ENCODE data around the gene NGFR. TPM values are rescaled to one million over a fixed set of nuclear protein-coding genes. Genes with fewer than 3 reads are reported as not detected.

Gene NGFR
- total RNA-seq, 1 donor = under 0.01 TPM

- no peak overlapping the region for H3K4me3 ChIP-seq (ENCODE audit: low read depth, low read length)
- TF ChIP-seq, protein P1, sequence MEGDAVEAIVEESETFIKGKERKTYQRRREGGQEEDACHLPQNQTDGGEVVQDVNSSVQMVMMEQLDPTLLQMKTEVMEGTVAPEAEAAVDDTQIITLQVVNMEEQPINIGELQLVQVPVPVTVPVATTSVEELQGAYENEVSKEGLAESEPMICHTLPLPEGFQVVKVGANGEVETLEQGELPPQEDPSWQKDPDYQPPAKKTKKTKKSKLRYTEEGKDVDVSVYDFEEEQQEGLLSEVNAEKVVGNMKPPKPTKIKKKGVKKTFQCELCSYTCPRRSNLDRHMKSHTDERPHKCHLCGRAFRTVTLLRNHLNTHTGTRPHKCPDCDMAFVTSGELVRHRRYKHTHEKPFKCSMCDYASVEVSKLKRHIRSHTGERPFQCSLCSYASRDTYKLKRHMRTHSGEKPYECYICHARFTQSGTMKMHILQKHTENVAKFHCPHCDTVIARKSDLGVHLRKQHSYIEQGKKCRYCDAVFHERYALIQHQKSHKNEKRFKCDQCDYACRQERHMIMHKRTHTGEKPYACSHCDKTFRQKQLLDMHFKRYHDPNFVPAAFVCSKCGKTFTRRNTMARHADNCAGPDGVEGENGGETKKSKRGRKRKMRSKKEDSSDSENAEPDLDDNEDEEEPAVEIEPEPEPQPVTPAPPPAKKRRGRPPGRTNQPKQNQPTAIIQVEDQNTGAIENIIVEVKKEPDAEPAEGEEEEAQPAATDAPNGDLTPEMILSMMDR (IDR thresholded peaks at IDR 0.05; ENCODE audit: insufficient read depth, low read depth, low read length) = no peak
- no peak for DNase-seq (ENCODE audit: low read depth)
These were observed 60.6 kb downstream of the NGFR start for GRCh38 chr17:49555495-49556222.

- TF ChIP-seq, protein P1 (IDR thresholded peaks at IDR 0.05; ENCODE audit: insufficient read depth, low read depth, low read length) = peak; percentile 98
- DNase-seq (ENCODE audit: low read depth) = peak; percentile 60
- H3K4me3 ChIP-seq (ENCODE audit: low read depth, low read length) = no peak overlapping the region
These were observed 61.3 kb downstream of the NGFR start for GRCh38 chr17:49556223-49556943.

DNA sequence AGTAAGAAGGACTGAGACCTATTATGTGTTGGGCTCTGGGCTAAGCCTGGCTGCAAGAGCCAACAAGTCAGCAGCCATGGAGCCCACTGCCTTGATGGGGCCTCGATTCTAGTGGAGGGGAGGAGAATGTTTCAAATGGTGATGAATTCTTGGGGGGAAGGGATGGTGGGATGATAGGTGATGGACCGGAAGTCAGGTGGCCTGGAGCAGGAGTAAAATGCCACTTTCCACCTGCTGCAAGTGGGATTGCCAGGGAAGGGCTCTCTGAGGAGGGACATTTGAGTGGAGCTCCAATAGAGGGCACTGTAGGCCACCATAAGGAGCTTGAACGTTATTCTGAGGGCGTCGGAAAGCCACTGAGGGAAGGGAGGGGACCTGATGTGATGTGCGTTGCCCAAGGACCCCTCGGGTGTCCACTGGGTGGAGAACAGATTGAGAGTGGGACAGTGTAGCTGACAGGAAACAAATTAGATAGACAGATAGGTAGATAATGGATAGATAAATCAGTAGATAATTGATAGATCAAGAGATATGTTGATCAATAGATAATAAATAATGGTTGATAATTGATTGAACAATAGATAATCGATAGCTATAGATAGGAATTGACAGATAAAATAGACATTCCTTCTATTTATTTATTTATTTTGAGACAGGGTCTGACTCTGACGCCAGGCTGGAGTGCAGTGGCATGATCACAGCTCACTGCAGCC, 62.4 kb downstream of the NGFR start:
- peak; percentile 52 for DNase-seq (ENCODE audit: low read depth)
- no peak overlapping the region for H3K4me3 ChIP-seq (ENCODE audit: low read depth, low read length)
- TF ChIP-seq, protein P1 (IDR thresholded peaks at IDR 0.05; ENCODE audit: insufficient read depth, low read depth, low read length) = peak; percentile 68

Small RNA genes within 50 kb of the gene (small RNA-seq; reads per million reads assigned to genes)
- gene MIR6165 = not detected

Other genes with a start within 250 kb of the NGFR start
- 20.6 and 24.6 TPM in 2 replicates for gene ZNF652, start 133.0 kb upstream of the NGFR start, total RNA-seq
- 93.4 and 117 TPM in 2 replicates for gene PHB1, start 80.4 kb upstream of the NGFR start, total RNA-seq
- gene NXPH3, start 80.6 kb downstream of the NGFR start, total RNA-seq = 0.43 and 0.97 TPM in 2 replicates
- 43.5 and 59.2 TPM in 2 replicates for gene SPOP, start 182.8 kb downstream of the NGFR start, total RNA-seq
- 56.4 and 61.3 TPM in 2 replicates for gene SLC35B1, start 212.7 kb downstream of the NGFR start, total RNA-seq